Peyer's patch (tissue), 4 donors: Measurements from ENCODE around the gene KRT26. TPM values are rescaled to one million over a fixed set of nuclear protein-coding genes. Genes with fewer than 3 reads are reported as not detected.

Experiments
- DNase-seq, 3 donors: peaks; one replicate each; pipeline ENCODE4 v3.0.0-alpha.2; 2017 to 2019
- H3K27ac ChIP-seq, 4 donors: fragments of 200-600 bp; sonication (generic); one replicate each; pipeline ENCODE4 v1.5.1; 2016 to 2019
- H3K27me3 ChIP-seq, 2 donors: fragments of 200-600 bp; sonication (generic); one replicate each; pipeline ENCODE4 v1.5.1; 2019
- H3K36me3 ChIP-seq, 3 donors: fragments of 200-600 bp; sonication (generic); one replicate each; pipeline ENCODE4 v1.5.1; 2016 to 2019
- H3K4me1 ChIP-seq, 4 donors: fragments of 200-600 bp; sonication (generic); one replicate each; pipeline ENCODE4 v1.5.1; 2016 to 2019
- H3K4me3 ChIP-seq, 4 donors: fragments of 200-600 bp; sonication (generic); 1 replicate in 3 of 4; 2 replicates in 1 of 4; pipeline ENCODE4 v1.5.1; 2016 to 2019; ENCODE audit warnings: mild to moderate bottlenecking in 1 of 4
- H3K9me3 ChIP-seq, 4 donors: fragments of 200-600 bp; sonication (generic); one replicate each; pipeline ENCODE4 v1.5.1; 2016 to 2019; ENCODE audit warnings: mild to moderate bottlenecking in 1 of 4
- CTCF ChIP-seq, 6 experiments: fragments of 450-650 bp in 4 of 6; fragments of 200-600 bp in 2 of 6; sonication (generic) in 1 of 6; IDR thresholded peaks; one replicate each; pipeline ENCODE4 v1.5.1; 2017 to 2019; ENCODE audit warnings: antibody characterized with exemption in 6 of 6, mild to moderate bottlenecking in 3 of 6, moderate library complexity in 1 of 6
- POLR2A ChIP-seq, 2 donors: fragments of 450-650 bp; IDR thresholded peaks; one replicate each; pipeline ENCODE4 v1.5.1; 2017; ENCODE audit warnings: antibody characterized with exemption in 2 of 2, mild to moderate bottlenecking in 2 of 2, moderate library complexity in 2 of 2
- total RNA-seq, 4 donors: library from RNA; depleted of rRNA; stranded (reverse); fragments of >200 nt; gene quantifications; one replicate each; pipeline ENCODE4 v1.1.0, GENCODE V29; 2016

Gene KRT26
- total RNA-seq, 4 donors from 2014 or later = not detected

- Histone ChIP-seq H3K9me3 (no peaks in the 10 kb centered on the region), H3K27me3 (no peaks in the 10 kb centered on the region), H3K4me3 (no peak overlapping the region), H3K36me3 (no peaks in the 10 kb centered on the region), H3K4me1 (no peaks in the 10 kb centered on the region), H3K27ac (no peak overlapping the region)
- no peak for DNase-seq
- TF ChIP-seq CTCF (IDR thresholded peaks at IDR 0.05) (no peak), POLR2A (IDR thresholded peaks at IDR 0.05) (no peak)
These were observed 22.5 kb upstream of the KRT26 start for GRCh38 chr17:40794466-40794865.

GRCh38 chr17:40793832-40794231 is 21.8 kb upstream of the KRT26 start:
- no peaks in the 10 kb centered on the region for H3K36me3 ChIP-seq
- no peaks in the 10 kb centered on the region for H3K27me3 ChIP-seq
- H3K4me3 ChIP-seq = no peak overlapping the region
- no peak for DNase-seq
- no peak overlapping the region for H3K27ac ChIP-seq
- no peaks in the 10 kb centered on the region for H3K9me3 ChIP-seq
- H3K4me1 ChIP-seq = no peaks in the 10 kb centered on the region
- no peak for TF ChIP-seq POLR2A (IDR thresholded peaks at IDR 0.05)
- TF ChIP-seq CTCF (IDR thresholded peaks at IDR 0.05) = no peak

GRCh38 chr17:40791787-40792436 is 19.9 kb upstream of the KRT26 start:
- Histone ChIP-seq H3K36me3 (no peaks in the 10 kb centered on the region), H3K27me3 (no peaks in the 10 kb centered on the region), H3K9me3 (no peaks in the 10 kb centered on the region), H3K4me1 (no peaks in the 10 kb centered on the region), H3K27ac (no peak overlapping the region), H3K4me3 (no peak overlapping the region)
- DNase-seq = no peak
- TF ChIP-seq CTCF (IDR thresholded peaks at IDR 0.05) (peak; percentile 10 to 62 (median 54)), POLR2A (IDR thresholded peaks at IDR 0.05) (no peak)

- Histone ChIP-seq H3K4me1 (no peaks in the 10 kb centered on the region), H3K4me3 (no peak overlapping the region), H3K9me3 (no peaks in the 10 kb centered on the region), H3K27ac (no peak overlapping the region), H3K36me3 (no peaks in the 10 kb centered on the region), H3K27me3 (no peaks in the 10 kb centered on the region)
- TF ChIP-seq POLR2A (IDR thresholded peaks at IDR 0.05) = no peak
- no peak for TF ChIP-seq CTCF (IDR thresholded peaks at IDR 0.05)
- no peak for DNase-seq
These were observed 19.1 kb upstream of the KRT26 start for GRCh38 chr17:40791111-40791510.

GRCh38 chr17:40782450-40782849 is 10.4 kb upstream of the KRT26 start, which contains the start of gene KRT27:
KRT27 (minus strand) TSS chr17:40782550; CDS start chr17:40782493, 57 bp downstream.
- no peaks in the 10 kb centered on the region for H3K9me3 ChIP-seq
- DNase-seq = no peak
- no peak for TF ChIP-seq POLR2A (IDR thresholded peaks at IDR 0.05)
- no peak for TF ChIP-seq CTCF (IDR thresholded peaks at IDR 0.05)
- H3K27ac ChIP-seq = no peak within 1 kb of the TSS
- peaks cover 0 to 4% of the 10 kb centered on the region in 2 donors for H3K27me3 ChIP-seq
- H3K4me1 ChIP-seq = no peaks in the 10 kb centered on the region
- H3K36me3 ChIP-seq = no peaks in the 10 kb centered on the region
- H3K4me3 ChIP-seq = no peak within 1 kb of the TSS
